NCI-H345 treated with DMSO at 0.1 percent for 48 hours (cell line): Measurements from ENCODE around the gene BTBD8.
"Not testable (repeated sequence)": the region's sequence is repeated elsewhere in the genome, so short reads cannot be mapped to it uniquely, and the experiment has no call there.

Experiments
- DNase-seq: peaks from one replicate; lab custom pipeline; 2025; ENCODE audit not compliant: unreplicated experiment; lab: John Stamatoyannopoulos, UW

The BTBD8 gene

GRCh38 chr1:92080128-92080985 is at the start of gene BTBD8:
TSS of gene BTBD8 (plus strand) at chr1:92080345. CDS start at chr1:92080572, 227 bp downstream.
- peak; percentile 79 for DNase-seq

GRCh38 chr1:92030656-92031107 is 49.5 kb upstream of the BTBD8 start:
- DNase-seq = no peak

- no peak for DNase-seq
These were observed 48.6 kb upstream of the BTBD8 start for GRCh38 chr1:92031281-92032110.

GRCh38 chr1:92037400-92037799 is 42.7 kb upstream of the BTBD8 start:
- no peak for DNase-seq

- no peak for DNase-seq
These were observed 41.3 kb upstream of the BTBD8 start for GRCh38 chr1:92038695-92039346.

- no peak for DNase-seq
These were observed 39.2 kb upstream of the BTBD8 start for GRCh38 chr1:92040971-92041370.

GRCh38 chr1:92043621-92044020 is 36.5 kb upstream of the BTBD8 start:
- no peak for DNase-seq

GRCh38 chr1:92045766-92046495 is 34.2 kb upstream of the BTBD8 start:
- DNase-seq = no peak

- no peak for DNase-seq
These were observed 28.2 kb upstream of the BTBD8 start for GRCh38 chr1:92051948-92052347.

GRCh38 chr1:92065042-92065441 is 15.1 kb upstream of the BTBD8 start:
- DNase-seq = no peak

- no peak for DNase-seq
These were observed 13.8 kb upstream of the BTBD8 start for GRCh38 chr1:92066321-92066720.

- no peak for DNase-seq
These were observed 9.3 kb upstream of the BTBD8 start for GRCh38 chr1:92070892-92071291.

GRCh38 chr1:92074446-92074845 is 5.7 kb upstream of the BTBD8 start:
- DNase-seq = not testable (repeated sequence)

- no peak for DNase-seq
These were observed 4.8 kb upstream of the BTBD8 start, which contains the start of gene SETSIP for GRCh38 chr1:92075311-92075710. TSS of gene SETSIP (minus strand) at chr1:92075411. CDS start at chr1:92075411, 0 bp downstream.

GRCh38 chr1:92076363-92076762 is 3.8 kb upstream of the BTBD8 start:
- DNase-seq = no peak

- DNase-seq = not testable (repeated sequence)
These were observed 2.1 kb upstream of the BTBD8 start for GRCh38 chr1:92078077-92078476.

- DNase-seq = no peak
These were observed 704 bp upstream of the BTBD8 start for GRCh38 chr1:92079441-92079840.

- DNase-seq = no peak
These were observed 886 bp downstream of the BTBD8 start for GRCh38 chr1:92081031-92081430.

GRCh38 chr1:92084651-92085050 is 4.5 kb downstream of the BTBD8 start:
- DNase-seq = no peak

- DNase-seq = no peak
These were observed 5.6 kb downstream of the BTBD8 start for GRCh38 chr1:92085727-92086126.

GRCh38 chr1:92087542-92087941 is 7.4 kb downstream of the BTBD8 start:
- peak; percentile 46 for DNase-seq
